Limb (tissue), 2 donors: ENCODE results near the gene MRPL9.

ENCODE experiments used
- DNase-seq, 2 donors: peaks; one replicate each; pipeline ENCODE4 v3.0.0-alpha.2; 2016; ENCODE audit errors: extremely low spot score in 2 of 2

The MRPL9 gene

DNA sequence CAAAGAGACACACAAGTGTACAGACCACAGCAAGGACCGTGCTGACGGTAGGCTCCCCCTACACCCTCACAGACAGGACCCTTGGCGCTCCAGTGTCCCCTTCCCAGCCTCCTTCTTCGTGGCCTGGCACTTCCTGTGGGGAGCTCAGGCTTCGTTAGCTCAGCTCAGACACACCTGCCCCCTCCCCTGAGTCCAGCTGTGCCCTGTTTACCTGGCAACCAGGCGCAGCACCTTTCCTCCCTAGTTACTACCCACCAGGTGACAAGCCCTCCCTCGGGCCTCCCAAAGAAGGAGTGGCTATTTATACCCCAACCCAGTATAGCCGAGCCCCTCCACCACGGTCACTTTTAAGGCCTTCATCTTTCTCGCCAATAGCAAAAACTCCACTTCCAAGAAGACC is 51.3 kb downstream of the MRPL9 start:
- no peak for DNase-seq

DNA sequence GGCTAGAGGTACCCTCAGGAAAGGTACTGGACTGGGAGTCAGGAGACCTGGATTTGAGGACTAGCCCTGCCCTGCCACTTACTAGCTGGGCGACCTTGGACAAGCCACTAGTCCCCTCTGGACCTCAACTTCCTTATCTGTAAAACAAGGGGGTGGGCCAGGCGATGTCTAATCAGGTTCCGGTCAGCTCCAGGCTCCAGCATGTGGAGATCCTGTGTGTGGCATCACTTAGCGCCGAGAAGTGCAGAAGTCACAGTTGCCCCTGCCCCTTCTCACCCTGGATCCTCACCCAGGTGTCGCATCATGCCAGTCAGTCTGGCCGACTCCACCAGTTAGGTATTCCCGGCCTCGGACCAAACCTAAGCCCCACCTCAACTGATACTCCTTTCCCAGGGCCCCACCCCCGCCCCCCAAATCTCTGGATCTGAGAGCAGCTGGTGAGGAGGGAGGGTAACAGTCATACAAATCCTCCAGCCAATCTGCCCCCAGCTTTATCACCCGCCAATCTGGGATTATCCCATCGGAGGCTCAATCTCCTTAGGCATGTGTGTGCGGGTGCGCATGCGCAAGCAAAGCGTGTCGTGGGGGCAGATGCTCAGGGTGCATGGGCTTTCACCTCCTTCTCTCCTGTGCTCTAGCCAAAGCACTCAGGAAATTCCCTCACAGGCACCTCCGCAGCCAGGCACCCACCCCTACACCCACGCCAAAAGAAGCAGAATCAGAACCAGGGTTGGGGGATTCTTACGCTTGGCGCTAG is 52.1 kb downstream of the MRPL9 start:
- no peak for DNase-seq

DNA sequence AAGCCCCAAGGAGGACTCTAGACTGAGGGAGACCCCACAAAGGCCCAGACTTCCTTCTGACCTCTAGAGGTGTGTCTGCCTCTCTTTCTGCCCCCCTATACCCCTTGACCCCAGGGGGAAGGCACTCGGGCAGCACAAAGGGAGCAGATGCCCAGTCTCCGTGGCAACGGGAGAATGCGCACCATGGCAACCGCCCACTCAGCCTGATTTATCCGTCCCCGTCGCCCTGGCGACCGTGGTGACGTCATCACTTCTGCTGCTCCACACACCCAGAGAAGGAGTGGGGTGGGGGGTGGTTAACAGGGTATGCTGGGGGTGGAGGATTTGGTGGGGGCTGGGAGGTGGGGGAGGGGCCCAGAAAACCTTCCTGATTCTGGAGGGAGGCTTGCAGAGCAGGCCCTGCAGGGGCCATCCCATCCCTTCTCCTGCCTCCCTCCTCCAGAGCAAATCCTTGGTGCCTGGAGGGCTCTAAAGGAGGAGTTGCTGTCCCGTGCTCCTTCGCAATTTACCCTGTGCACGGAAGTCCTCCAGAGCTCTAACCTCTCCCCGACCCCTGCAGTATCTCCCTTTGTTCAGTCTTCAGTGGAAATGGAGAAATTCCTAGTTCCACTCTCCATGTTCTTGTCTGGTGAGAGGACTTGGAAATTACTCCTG is 53.0 kb downstream of the MRPL9 start:
- DNase-seq: peak in 1 of 2 donors; percentile 86
